ENCODE measurements around the gene MGAT5B.

GRCh38 chr17:76820039-76820438 is 48.2 kb upstream of the MGAT5B start:
- no peak for TF ChIP-seq POLR2A (IDR thresholded peaks at IDR 0.05)
- no peak for TF ChIP-seq CTCF (IDR thresholded peaks at IDR 0.05)
